Neural progenitor cell (in vitro differentiated cells): ENCODE data around the gene RPS27A.

Source experiments
- EZH2 ChIP-seq: fragments of 200-600 bp; sonication (generic); IDR thresholded peaks from 2 replicates; pipeline ENCODE4 v1.6.1; 2017; ENCODE audit warnings: antibody characterized with exemption, mild to moderate bottlenecking, moderate library complexity
- TF ChIP-seq, protein P1 (sequence below): fragments of 200-600 bp; sonication (generic); IDR thresholded peaks from 2 replicates; pipeline ENCODE4 v1.5.1; 2017; ENCODE audit warnings: antibody characterized with exemption, mild to moderate bottlenecking

DNA sequence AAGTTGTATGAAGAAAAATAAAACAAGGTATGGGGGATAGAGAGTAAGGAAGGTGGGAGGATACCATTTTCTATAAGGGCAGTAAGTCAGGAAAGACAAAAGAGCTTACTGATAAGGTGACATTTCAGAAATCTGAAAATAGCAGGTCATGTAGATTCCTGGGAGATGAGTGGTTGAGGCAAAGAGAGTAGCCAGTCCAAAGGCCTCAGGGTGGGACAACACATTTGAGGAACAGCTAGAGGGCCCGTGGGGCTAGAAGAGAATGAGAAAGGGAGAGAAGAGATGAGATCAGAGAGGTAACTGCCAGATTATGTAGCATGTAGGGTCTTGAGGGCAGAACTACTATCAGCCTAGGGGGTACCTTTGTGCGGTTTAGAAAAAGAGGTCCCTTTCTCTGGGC lies 3.3 kb upstream of the RPS27A start:
- TF ChIP-seq, protein P1, sequence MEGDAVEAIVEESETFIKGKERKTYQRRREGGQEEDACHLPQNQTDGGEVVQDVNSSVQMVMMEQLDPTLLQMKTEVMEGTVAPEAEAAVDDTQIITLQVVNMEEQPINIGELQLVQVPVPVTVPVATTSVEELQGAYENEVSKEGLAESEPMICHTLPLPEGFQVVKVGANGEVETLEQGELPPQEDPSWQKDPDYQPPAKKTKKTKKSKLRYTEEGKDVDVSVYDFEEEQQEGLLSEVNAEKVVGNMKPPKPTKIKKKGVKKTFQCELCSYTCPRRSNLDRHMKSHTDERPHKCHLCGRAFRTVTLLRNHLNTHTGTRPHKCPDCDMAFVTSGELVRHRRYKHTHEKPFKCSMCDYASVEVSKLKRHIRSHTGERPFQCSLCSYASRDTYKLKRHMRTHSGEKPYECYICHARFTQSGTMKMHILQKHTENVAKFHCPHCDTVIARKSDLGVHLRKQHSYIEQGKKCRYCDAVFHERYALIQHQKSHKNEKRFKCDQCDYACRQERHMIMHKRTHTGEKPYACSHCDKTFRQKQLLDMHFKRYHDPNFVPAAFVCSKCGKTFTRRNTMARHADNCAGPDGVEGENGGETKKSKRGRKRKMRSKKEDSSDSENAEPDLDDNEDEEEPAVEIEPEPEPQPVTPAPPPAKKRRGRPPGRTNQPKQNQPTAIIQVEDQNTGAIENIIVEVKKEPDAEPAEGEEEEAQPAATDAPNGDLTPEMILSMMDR = no peak
- no peak for TF ChIP-seq EZH2
